GM19468 (cell line): ENCODE results near the gene NDC1.

Experiments used
- ATAC-seq: cut with Tn5 transposase; IDR thresholded peaks from one replicate; pipeline ENCODE4 v1.9.1; 2021; ENCODE audit warnings: mild to moderate bottlenecking, moderate library complexity, moderate number of reproducible peaks; ENCODE audit not compliant: unreplicated experiment; ENCODE audit errors: extremely low read depth

The NDC1 gene

DNA sequence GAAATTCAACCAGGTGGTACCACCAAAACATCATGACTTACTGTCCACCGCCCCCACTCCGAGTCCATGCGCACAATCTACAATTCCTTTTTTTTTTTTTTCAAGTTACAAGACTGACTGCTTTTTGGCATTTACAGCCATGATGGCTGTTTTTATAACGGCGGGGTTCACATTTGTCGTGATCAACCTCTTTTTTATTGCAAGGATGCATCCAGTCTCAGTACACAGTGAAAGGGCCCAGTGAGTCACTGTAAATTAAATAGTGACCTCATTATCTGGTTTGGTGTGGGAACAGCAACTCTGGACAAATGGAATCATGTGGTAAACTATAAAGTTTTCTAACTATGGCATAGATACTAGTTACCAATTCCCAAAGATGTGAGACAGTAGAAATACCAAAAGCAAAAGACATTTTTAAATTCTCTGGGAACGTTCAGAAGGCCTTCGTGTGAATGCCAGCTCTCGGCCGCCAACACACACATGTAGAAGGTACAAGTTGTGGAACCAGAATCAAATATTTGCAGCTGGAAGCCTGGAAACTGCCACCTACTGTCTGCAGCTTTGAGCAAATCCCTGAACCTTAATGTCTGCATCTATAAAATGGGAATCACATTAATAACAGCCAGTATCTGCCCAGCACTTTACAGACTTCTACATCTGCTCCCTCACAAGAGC is 104.0 kb downstream of the NDC1 start:
- no peak for ATAC-seq

DNA sequence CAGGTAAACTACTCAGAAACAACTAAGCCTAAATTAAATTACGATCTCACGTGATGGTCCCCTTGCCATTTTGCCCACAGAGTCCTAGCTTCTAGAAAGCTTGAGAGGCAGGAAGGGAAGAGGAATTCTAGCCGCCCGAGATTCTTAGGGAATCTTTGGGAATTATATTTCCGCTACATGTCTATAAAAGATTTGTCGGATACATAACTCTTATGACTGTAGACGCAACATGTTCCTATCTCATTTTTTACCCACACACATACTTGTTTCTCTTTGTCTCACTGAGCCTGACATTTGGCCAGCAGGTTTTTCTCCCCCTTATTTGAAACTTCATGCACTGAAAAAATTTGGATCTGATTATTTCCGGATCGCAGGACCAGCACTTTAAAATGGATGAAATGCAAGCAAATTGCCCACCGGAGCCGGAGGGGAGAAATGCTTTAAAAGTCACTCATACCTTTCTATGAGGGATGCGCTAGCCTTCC is 104.6 kb downstream of the NDC1 start:
- no peak for ATAC-seq

DNA sequence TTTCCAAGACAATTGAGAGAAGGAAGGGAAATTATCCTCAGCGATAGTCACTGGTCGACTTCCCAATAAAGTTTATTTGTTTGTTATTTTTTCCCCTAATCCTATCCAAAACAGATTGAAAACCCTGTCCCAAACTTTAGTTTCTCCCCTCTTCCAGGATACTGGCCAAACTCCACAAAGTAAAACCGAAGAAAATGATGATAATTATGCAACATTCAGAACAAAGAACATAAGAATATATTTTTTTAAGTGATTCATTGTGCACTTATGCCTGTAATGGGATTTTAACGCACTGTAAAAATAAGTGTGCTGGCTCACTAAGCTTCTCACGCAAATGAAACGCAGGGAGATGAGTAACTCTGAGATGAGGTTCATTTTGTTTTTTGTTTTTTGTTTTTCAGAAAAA is 105.2 kb downstream of the NDC1 start:
- no peak for ATAC-seq

DNA sequence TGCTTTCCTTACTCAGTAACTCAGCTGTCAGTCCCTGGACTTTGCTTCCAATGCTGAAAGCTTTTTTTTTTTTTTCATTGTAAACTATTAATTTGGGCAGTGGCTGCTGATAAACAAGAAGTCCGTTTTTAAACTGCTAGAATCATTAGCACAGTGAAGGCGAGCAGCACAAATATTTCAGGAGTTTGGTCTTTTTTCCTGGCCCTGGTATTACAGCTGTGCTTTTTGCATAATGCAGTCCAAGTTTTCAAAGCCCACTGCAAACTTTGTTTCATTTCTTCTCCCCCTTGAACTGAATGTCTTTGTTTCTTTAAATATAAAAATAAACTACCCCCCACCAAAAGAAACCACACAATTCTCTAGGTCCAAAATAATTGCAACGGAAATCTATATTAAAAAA is 105.7 kb downstream of the NDC1 start:
- ATAC-seq: no peak

DNA sequence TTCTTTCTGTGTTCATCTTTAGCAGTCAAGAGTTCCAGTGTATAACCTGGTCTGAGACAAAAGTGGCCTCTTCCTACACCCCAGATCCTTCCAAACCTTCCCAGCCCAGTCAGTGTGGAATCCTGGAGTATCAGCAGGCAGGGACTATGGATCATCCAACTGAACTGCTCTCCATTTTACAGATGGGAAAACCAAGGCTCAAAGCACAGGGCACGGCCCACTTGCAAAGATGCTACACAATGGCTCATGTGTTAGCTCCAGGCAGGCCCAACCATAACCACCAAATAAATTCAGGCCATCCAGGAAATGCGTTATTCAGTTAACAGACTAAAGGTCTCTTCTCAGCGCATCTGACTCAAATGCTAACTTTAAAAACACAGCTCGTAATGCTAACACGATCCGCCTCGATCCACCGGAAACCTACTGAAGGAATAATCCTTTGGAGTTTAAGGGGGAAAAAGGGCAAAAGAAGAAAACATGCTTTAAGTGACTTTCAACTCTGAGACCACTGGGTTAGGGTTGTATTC is 106.3 kb downstream of the NDC1 start:
- no peak for ATAC-seq

DNA sequence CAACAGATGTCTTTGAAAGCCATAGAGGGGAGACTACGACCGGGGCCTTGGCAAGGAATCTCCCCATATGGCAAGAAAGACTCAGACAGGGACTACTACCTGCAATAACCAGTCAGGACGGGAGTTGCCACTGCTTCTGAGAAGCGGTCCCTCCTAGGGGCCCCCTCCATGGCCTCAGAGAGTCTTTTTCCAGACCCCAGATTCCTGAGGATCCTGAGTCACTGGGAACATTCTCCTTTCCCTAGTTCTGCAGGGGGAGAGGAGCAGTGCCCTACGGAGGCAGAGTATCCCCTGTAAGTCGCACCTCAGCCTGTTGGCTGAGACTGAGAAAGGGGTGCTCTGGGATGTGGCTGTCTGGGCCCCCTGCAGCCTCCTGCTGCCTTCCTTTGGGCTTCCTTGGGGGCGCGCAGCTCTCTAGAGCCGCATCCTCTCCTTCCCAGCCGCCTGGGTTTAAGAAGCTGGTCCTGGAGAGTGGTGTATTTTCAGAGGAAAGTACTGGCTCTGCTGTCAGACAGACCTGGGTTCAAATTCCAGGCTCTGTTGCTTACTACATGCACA is 107.0 kb downstream of the NDC1 start:
- ATAC-seq: no peak

DNA sequence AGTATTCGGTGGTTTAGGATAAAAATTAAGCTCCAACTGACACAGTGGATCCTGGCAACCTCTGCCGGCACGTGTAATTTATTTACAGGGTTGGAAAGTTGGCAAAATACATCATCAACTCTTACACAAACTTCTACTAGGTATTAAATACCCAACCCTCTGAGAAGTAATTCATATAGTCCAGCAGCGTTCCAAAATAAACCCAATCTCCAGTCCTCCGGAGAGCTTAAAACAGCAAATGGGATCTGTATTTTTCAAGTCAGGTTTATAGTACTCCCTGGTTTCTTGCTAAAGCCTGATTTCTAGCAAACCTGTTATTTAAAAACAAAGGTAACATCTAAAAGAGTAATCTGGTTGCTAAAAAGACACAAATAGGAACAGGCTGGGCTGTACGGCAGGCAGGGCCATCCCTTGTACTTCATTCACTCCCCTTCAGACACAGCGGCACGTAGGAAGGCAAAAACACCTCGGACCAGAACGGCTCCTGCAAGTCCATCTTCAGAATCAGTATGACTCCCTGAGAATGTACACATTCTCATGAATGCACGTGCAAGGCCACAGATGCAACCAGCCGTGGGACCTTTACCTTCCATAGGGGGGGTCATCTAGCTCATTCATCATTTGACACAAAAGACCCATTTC is 107.8 kb downstream of the NDC1 start:
- no peak for ATAC-seq

DNA sequence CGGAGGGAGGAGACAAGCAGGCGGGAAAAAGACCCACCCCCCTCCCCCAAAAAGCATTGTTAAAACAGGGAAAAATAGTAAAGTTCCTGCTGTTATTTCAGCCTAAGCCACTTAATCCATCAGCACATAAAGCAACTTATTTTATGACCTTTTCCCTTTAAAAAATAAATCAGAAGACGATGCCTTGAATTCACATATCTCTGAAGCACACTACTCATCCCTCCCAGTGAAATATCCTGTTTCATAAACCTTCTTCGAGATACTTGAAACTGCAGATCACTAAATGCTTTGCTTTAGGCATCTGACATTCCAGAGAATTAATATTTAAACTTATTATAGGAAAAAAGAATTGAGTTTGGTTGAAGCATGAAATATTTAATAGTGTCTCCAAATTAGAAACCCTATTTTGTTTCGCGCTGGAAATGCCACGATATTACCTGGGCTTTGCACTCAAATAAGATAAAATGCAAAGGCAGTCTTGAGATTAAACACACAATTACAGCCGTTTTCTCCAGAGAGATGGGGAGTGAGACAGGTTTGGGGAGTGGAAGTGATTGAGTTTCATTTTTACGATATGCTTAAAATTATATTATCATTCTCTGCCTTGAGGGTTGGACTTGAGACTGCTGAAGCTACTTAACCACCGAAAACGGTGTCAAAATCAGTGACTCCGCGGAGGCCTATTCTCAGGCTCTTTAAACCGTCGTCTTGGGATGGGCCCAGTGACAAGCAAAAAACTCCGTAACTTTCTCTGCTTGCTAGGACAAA is 108.5 kb downstream of the NDC1 start:
- ATAC-seq: no peak

DNA sequence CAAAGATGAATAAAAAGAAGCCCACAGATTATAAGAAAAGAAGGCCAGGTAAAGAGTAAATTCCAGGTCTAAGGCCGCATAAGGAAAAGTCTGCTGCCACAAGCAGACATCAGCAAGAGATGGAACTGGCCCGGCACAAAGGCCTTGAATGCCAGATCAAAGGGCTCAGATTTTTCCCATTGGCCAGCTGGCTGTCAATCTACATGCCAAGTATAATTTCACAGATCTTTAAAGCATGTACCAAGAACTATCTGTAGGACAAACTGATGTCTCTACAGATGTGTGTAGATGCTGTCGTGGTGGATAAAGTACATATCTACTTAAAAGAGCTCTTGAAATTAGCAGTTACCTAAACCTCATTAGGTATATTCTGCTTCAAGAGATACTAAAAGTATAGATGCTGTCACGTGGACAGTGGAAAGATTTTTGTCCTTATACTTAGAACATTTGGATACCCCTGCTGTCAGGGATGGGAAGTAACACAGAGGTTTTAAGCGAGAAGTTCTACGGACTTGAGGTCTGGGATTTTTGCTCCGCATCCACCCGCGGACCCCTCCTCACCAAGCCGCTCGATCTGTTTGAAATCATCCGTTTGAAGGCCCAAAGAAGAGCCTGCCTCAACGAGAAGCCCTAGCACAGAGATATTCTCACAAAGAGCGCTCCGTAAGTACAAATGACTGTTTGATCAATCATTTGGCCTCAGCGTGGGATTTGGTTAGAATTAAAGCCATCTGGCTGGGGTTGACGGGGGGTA is 109.2 kb downstream of the NDC1 start:
- no peak for ATAC-seq

DNA sequence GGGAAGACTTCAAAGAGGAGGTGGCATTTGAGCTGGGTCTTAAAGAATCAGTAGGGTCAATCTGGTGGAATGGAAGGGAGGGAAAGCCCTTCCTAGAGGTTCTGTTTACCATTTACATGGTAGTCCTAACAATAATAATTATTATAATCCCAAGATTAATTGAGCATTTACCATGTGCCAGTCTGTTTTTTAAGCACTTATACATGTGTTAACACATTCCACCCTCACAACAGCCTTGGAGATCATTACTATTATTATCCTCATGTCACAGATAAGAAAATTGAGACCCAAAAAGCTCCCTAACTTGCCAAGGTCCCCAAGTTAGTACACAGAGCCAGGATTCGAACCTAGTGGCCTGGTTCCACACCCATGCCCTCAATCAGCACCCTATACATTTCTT is 109.9 kb downstream of the NDC1 start:
- ATAC-seq: no peak

DNA sequence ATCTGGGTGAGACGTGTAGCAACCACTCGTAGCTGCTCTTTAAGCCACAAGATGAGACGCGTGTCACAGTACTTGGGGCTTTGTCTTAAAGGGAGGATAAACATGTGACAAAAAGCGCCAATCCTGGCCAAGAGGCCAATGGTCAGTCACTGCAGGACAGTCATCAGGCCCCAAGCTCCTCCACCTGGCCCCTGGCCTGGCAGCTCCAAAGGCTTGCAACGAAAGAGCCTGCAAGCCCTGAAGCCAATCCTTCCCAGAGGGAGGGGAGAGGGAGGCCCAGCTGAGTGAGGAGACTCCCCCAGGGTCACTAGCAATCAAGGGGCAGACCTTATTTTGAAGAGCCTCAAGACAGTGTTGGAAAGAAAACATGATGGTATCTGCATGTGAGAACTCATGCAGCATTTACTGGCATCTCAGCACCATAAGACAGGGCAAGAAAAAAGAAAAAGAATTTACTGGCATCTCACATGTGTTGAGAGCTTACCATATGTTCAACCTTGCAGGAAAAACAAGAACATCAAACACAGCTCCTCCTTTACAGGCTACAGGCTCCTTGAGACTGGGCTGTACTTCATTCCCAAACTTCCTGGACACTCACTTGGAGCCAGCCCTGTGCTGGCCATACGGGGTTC is 110.5 kb downstream of the NDC1 start:
- ATAC-seq: no peak

DNA sequence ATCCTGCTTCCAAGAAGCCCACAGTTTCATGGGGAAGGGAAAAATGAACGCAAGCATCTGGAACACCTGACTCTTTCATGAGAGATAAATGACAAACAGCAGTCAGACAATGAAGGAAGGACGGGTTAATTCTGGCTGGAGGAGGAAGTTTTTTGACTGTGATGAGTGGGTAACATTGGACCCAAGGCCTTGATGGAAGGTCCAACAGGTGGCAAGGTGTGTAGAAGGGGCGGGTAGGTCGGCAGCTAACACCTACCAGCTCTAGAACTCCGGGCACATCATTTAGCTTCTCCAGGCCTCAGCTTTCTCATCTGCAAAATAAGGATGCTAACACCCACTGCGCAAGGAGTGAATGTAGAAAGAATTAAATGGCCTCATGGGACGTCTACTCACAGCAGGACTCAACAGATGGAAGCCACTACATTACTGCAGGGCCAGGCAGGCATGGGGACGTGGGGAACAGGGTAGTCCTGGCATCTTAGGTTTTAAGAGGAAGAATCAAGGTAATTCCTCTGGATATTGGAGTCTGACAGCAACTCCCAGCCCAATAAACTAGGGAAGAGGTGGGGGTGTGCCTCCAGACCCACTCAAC is 112.0 kb downstream of the NDC1 start:
- ATAC-seq: no peak

DNA sequence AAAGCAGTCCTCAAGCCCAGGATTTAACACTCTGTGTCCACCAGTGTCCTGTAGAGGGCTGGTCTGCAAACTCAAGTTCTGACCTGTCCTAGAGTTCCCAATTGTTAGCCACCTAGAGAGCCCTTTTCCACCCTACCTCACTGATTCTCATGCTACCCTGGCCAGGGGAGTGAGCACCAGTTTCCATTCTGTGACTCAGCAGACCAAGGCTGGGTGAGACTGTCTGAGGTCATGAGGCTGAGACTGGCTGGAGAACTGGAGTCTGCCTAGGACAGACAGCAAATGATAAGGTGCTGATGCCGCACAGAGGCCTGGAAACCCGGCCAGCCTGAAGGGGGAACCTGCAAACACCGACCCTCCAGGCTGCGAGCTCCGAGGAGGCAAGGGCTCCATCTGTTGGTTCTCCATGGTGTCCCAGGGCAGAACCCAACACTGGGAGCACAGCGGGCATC is 112.8 kb downstream of the NDC1 start:
- ATAC-seq: no peak

DNA sequence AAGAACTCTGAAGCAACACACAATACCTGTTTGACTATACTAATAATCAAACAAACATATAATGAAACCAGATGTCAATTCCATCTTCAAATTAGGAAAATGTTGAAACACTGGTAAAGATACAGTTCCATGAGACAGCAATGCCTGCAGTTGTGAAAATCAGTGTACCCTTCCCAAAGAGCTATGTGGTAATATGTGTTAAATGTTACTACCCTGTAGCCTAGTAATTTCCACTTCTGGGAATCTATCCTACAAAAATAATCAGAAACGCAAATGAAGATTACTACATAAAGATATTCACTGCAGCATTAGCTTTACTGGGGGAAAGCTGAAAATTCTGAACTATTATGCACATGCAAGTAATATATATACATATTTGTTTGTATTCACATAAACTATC is 116.1 kb downstream of the NDC1 start:
- ATAC-seq: no peak

DNA sequence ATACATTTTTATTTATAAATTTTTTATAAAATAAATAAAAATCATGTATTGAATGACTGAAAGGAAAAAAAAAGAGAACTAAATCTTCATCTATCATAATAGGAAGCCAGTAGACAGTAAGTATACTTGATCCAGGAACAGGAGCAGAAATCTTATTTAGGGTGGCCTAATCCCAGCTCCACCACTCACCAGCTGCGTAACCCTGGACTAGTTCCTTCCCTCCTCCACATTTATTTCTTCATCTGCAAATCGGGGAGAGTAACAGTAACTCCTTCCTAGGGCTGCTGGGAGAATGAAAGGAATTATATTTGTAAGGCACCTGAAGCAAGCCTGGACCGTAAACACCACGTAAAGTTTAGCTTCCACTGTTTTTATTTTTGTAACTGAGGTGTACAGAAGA is 117.0 kb downstream of the NDC1 start:
- no peak for ATAC-seq

DNA sequence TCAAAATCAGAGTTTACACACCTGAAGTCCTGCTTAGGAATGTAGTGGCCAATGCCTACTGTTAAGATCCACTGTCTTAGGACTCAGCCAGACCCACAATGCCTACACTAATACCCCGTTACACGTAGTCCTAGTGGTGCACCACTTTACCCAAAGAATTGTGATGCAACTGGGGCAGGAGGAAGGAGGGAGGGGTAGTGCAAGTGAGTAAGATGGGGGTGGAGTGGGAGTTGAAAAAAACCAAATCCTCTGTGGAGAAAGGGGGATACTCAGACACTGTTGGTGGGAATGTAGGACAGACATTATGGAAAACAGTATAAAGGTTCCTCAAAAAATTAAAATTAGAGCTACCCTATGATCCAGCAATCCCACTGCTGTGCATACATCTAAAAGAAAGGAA is 118.6 kb downstream of the NDC1 start:
- no peak for ATAC-seq

DNA sequence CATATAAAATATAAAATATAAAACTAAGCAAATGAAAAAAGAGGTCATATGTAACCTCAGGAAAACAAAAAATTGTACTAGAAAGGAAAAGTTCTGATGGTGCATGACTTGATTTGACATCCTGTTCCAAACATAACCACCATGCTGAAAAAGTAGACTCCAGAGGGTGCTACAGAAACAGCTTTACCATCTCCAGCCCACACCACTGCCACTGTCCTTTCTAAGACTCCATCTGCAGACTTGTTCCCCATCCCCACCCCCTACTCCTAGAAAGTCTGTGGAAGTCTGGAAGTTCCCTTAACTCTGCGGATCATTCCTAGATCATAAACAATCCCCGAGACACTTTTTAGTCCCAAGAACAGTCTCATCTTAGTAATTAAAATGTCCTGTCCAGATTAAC is 119.7 kb downstream of the NDC1 start:
- no peak for ATAC-seq

DNA sequence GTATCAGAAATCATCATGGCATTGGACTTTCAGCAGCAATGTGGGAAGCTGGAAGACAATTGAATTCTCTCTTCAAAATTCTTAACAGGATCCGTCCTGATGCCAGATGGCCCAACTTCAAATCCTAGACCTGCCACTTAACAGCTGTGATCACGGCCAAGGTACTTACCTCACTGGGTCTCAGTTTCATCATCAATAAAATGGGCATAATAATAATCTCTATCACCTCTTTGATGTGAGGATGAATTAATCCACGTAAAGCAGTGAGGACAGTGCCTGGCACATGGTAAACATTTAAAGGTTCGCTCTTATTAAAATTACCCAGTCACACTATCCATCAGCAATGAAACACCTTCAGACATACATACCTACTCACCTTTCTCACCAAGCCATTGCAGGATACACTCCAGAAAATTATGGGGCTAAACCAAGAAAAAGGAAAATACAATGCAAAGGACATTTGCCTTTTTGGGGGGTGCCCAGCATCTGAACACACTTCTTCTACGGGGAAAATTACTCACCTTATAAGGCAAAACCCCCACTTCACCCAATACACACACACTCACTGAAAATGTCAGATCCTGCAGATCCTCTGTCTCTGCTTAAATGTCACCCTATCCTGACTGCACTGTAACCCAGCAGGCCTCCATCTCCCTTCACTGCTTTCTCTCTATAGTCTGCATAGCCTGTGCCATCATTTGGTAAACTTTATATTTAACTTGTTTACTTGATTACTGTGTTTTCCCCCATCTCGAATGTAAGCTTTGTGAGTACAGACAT is 120.9 kb downstream of the NDC1 start:
- ATAC-seq: no peak
